Measurements from ENCODE around the gene PRPSAP2.

DNA sequence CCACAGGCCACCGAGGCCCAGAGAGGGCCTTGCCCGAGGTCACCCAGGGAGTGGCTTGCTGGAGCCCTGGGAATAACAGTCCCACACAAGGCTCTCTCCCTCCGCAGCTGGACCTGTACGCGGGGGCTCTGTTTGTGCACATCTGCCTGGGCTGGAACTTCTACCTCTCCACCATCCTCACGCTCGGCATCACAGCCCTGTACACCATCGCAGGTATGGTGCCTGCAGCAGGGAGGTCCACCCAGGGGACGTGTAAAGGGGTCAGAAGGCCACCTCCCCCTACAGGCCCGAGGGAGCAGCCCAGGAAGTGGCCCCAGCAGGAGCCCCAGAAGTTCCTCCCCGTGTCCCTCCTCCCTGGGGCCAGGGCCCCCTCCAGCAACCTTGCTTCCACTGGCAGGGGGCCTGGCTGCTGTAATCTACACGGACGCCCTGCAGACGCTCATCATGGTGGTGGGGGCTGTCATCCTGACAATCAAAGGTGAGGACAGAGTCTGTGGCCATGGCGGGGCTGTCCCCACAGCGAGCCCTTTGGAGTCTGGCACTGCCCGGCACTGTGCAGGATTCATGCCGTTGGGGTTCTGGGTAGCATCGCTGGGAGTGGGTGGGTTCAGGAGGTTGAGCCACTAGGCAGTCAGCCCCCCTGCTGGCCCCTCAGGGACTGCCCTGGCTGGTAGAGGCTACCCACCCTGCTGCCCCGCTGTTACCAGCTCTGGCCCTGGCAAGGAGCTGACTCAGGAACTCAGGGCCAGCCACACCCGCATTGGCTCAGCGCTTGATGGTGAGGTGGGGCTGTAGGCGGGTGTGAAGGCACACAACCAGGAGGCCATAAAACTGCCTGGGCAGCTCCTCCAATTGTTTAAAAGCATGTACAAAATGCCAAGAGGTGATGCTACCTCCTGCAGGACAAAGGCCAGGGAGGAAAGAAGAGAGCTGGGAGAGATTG is 111.3 kb downstream of the PRPSAP2 start:
- TF ChIP-seq GATA2 (IDR thresholded peaks at IDR 0.05; ENCODE audit: low read depth, low read length) (no peak), GATA3 (IDR thresholded peaks at IDR 0.05; ENCODE audit: low read depth, low read length) (no peak)
